ENCODE measurements around the gene SMPD3.

Gene SMPD3

DNA sequence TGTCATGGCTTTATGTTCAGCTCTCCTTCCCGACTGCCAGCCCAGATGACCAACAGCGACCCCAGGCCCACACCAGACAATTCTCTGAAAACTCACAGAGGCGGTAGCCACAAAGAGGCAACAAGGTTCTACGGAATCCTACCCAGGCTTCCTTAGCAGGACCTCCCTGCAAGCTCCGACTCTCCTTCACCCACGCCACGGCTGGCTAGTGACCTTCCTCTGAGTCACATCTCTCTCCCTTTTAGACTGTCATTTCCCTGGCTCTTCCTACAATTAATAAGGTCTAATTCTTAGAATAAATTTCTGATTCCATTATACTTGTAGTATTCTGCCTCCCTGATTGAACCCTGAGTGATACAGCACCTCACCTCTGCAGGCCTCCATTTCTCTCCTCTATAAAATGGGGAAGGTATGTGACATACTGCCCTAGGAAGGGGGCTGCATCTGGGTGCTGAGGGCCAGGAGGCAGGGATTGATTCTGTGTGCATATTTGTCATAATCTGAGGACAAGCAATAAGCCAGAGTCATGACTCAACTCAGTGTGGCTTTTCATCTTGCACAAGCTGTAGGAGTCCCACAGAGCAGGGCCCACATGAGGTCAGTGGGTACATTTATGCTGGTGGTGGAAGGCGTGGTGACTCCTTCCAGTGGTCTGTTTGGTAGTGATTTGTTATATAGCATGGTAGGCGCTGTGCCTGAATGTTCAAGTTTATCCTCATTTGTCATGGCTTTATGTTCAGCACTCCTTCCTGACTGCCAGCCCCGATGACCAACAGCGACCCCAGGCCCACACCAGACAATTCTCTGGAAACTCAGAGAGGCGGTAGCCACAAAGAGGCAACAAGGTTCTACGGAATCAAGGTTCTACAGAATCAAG is 46.2 kb downstream of the SMPD3 start:
- Mint-ChIP-seq H3K4me3 (no peak overlapping the region), H3K36me3 (ENCODE audit: insufficient read depth) (peaks cover 3% of the 10 kb centered on the region), H3K9me3 (no peaks in the 10 kb centered on the region), H3K4me1 (ENCODE audit: low read depth in 2 of 2) (peaks cover 0 to 15% of the 10 kb centered on the region in 2 donors), H3K27me3 (peaks cover 8 to 9% of the 10 kb centered on the region in 2 donors), H3K27ac (no peak overlapping the region)
- ATAC-seq (replicated peaks) = no peak
- DNase-seq = no peak

DNA sequence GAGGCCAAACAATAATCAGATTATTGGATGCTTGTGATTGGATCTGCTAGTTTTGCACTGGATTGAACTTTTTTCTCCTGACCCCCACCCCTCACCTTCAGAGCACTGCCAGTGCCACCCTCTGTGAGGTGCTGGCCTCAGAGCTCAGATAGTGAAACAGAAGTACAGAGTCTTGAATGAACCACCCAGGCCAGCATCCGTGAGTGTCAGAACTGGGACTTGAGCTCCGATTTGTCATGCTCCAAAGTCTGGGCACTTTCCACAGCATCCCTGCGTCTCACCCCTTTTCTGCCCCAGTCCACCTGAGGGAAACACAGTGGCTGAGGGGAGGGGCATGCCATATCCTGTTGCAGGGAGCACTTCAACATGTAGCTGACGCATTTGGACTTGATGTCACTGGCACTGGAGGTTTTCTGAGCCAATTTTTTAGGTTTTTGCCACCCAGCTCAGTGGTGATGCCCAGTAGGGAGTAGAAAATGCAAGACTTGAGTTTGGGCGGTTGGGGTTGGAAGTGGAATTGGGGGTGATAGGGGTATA is 47.3 kb downstream of the SMPD3 start:
- Mint-ChIP-seq H3K4me3 (no peak overlapping the region), H3K36me3 (ENCODE audit: insufficient read depth) (peaks cover 3% of the 10 kb centered on the region), H3K9me3 (no peaks in the 10 kb centered on the region), H3K27me3 (no peaks in the 10 kb centered on the region), H3K4me1 (ENCODE audit: low read depth in 2 of 2) (peaks cover 8 to 19% of the 10 kb centered on the region in 2 donors), H3K27ac (peak overlapping the region in 1 of 2 donors; percentile 49)
- ATAC-seq (replicated peaks) = no peak
- no peak for DNase-seq

DNA sequence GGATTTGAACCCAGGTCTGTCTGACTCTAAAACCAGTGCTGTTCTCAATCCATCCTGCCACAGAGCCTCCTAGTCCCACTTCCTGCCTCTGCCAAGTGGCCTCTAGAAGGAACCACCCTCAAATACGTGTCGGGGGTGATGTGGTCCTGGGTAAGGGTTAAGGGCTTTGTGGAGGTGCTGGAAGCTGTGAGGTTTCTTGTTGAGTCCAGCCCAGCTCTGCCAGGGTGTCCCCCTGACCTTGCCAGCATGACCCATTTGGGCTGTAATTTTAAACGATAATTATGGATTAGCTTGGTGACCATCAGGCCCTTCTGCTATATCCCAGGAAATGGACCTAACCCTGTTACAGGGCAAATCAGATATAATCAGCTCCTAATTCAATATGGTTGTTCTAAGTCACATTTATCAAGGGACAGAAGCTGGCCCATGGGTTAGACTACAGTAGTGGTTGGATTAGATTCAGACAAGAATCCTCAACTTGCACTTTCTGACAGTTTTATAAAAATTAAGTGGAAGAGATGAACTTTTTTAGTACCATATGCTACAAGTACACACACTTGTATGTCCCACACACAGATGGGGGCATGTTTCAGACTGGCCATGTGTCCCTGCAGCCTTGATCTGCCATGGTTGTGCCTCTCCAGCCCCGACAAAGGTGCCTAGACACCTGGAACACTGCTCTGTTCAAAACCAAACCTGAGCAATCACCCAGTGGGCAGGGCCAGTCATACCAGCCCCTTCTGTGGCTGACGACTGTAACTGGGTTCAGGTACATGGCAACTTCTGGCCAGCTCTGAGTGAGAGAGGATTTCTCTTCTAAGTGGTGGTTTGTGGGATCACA is 48.0 kb downstream of the SMPD3 start:
- DNase-seq (no peak), ATAC-seq (replicated peaks) (no peak)
- Mint-ChIP-seq H3K36me3 (ENCODE audit: insufficient read depth) (peaks cover 3% of the 10 kb centered on the region), H3K27ac (peak overlapping the region in 1 of 2 donors; percentile 49), H3K4me1 (ENCODE audit: low read depth in 2 of 2) (peaks cover 8 to 19% of the 10 kb centered on the region in 2 donors), H3K9me3 (no peaks in the 10 kb centered on the region), H3K27me3 (no peaks in the 10 kb centered on the region), H3K4me3 (no peak overlapping the region)

DNA sequence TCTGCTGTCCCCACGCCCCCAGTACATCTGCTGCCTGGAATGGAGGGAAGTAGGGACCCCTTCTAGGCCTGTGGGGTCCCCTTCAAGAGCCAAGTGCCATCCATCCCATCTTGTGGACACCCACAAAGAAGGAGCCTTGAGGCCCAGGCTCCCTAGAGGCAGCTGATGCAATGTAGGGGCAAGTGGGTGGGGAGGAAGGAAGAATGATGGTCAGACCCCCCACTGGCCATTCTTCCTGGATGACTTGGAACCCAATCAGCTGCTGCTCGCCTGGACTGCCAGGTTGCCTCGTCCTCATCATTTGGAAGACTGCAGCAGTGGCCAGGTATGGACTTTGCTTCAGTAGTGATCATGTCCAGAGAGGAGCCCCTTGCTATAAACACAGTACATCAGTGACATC is 48.9 kb downstream of the SMPD3 start:
- Mint-ChIP-seq H3K4me1 (ENCODE audit: low read depth in 2 of 2) (peaks cover 8 to 19% of the 10 kb centered on the region in 2 donors), H3K27me3 (no peaks in the 10 kb centered on the region)
- no peak for DNase-seq

DNA sequence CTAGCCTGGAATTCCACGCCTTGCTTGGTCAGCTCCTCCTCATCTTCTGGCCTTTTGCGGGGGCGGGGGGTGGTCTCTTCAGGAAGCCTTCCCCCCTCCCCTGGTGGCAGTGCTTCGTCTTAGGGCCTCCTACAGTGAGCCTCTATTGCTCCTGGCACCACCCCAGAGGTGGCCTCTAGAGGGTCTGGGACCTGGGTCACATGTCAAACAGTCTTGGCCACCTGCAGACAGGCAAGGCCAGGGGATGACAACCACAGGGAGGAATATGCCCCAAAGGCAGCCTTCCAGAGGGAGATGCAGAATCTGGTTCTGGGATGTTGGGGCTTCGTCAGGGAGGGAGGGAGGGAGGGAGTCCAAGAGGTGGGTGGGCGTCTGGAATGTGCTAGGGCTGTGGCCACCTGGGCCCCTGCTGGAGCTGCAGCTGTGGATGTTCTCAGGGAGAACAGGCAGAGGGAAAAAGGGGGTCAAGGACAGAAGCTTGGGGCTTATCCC is 50.6 kb downstream of the SMPD3 start:
- Mint-ChIP-seq H3K9me3 (no peaks in the 10 kb centered on the region), H3K36me3 (ENCODE audit: insufficient read depth) (peaks cover 3% of the 10 kb centered on the region), H3K27me3 (no peaks in the 10 kb centered on the region), H3K27ac (peak overlapping the region in 1 of 2 donors; percentile 67), H3K4me3 (no peak overlapping the region), H3K4me1 (ENCODE audit: low read depth in 2 of 2) (peaks cover 8 to 19% of the 10 kb centered on the region in 2 donors)
- no peak for DNase-seq
- no peak for ATAC-seq (replicated peaks)

More for the DNA sequence above, 48.9 kb downstream of the SMPD3 start:
- H3K27ac Mint-ChIP-seq = peak overlapping the region in 1 of 2 donors; percentile 49
- ATAC-seq (replicated peaks) = no peak
- no peak overlapping the region for H3K4me3 Mint-ChIP-seq
- no peaks in the 10 kb centered on the region for H3K9me3 Mint-ChIP-seq
- H3K36me3 Mint-ChIP-seq (ENCODE audit: insufficient read depth) = peaks cover 3% of the 10 kb centered on the region

DNA sequence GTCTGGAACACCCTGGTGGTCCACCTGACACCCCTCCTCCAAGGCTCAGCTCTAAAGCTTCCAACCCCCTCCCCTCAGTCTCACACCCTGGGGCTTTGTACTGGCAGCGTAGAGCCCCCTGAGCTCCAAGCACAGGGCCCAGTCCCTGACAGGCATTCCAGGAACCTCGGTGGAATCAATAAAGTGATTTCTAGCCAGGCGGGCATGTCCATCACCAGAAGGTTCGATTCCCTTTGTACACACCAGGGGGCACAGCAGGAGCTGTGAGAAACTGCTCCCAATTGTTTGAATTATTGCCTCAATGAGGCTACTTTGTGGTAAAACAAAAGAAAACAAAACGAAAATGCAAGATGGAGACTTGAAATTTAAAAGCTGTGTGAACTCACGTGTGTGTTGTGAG is 51.8 kb downstream of the SMPD3 start:
- H3K27me3 Mint-ChIP-seq = no peaks in the 10 kb centered on the region
- peak overlapping the region in 1 of 2 donors; percentile 82 for H3K27ac Mint-ChIP-seq
- no peak overlapping the region for H3K4me3 Mint-ChIP-seq
- DNase-seq = peak; percentile 44 to 55 (median 47)
- peak; percentile 59 for ATAC-seq (replicated peaks)
- peaks cover 3% of the 10 kb centered on the region for H3K36me3 Mint-ChIP-seq (ENCODE audit: insufficient read depth)
- peaks cover 8 to 19% of the 10 kb centered on the region in 2 donors for H3K4me1 Mint-ChIP-seq (ENCODE audit: low read depth in 2 of 2)
- no peaks in the 10 kb centered on the region for H3K9me3 Mint-ChIP-seq

DNA sequence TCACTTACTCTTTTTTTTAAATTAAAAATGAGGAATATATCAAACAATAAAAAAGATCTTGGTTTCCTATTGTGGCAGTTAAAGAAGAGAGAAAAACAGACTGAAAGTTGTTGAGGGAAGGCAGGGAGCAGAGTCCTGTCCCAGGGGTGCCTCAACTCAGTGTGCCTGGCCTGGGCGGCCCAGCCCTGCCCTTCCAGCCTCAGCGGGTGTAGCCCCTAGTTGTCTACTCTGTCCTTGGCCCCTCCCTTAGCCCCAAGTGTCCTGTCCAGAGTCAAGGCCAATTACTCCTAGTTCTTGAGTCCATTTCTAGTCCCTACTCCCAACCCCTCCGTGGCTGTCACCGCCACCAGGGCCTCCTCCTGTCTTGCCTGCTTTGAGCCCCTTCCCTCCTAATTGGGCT is 52.5 kb downstream of the SMPD3 start:
- no peaks in the 10 kb centered on the region for H3K9me3 Mint-ChIP-seq
- peaks cover 3% of the 10 kb centered on the region for H3K36me3 Mint-ChIP-seq (ENCODE audit: insufficient read depth)
- H3K27ac Mint-ChIP-seq = peak overlapping the region in 1 of 2 donors; percentile 82
- H3K4me1 Mint-ChIP-seq (ENCODE audit: low read depth in 2 of 2) = peaks cover 8 to 13% of the 10 kb centered on the region in 2 donors
- H3K27me3 Mint-ChIP-seq = no peaks in the 10 kb centered on the region
- DNase-seq = no peak
- H3K4me3 Mint-ChIP-seq = no peak overlapping the region
- no peak for ATAC-seq (replicated peaks)

DNA sequence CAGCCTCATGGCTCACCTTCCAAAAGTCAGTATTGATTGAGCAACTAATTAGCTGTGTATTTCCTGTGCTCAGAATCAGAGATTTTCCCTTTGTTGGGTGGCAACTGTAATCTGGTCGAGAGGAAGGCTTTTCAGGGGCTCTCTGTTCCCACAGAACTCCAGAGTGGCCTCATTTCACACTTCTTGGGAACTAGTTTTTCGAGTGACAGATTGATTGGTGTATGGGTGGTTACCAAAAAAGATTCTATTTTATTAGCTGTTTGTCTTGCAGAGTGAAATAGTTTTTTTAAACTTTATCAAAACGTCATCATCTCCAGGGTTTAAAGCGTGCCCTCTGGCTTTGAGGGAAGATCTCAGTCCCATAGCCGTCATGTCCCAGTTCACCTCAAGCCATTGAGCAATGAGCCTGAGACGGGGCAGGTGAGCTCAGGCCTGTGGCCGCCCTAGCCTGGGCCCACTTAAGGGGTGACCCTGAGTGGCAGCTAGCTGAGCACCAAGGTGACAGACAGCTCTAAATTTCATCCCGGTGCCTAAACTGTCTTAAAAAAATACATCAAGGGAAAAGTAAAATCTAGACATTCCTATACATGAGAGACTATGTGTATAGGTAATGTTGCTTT is 53.0 kb downstream of the SMPD3 start:
- DNase-seq (no peak), ATAC-seq (replicated peaks) (no peak)
- Mint-ChIP-seq H3K27ac (peak overlapping the region in 1 of 2 donors; percentile 58), H3K9me3 (no peaks in the 10 kb centered on the region), H3K36me3 (ENCODE audit: insufficient read depth) (peaks cover 3% of the 10 kb centered on the region), H3K4me3 (no peak overlapping the region), H3K27me3 (no peaks in the 10 kb centered on the region), H3K4me1 (ENCODE audit: low read depth in 2 of 2) (peaks cover 8 to 10% of the 10 kb centered on the region in 2 donors)

DNA sequence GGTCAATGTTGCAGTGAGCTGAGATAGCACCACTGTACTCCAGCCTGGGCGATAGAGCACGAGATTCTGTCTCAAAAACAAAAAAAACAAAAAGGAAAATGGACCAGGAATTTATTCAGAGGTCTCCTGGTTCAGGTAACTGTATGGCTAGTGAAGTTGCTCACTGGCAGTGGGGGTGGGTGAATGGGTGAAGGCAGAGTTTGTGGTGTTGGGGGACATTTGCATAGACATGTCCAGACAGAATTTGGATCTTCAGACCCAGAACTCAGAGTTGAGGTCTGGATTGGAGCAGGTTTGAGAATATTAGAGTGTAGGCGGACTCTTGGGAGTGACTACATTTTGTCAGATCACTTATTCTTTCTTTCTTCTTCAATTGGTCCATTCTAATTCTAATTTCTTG is 55.0 kb downstream of the SMPD3 start:
- no peaks in the 10 kb centered on the region for H3K27me3 Mint-ChIP-seq
- no peaks in the 10 kb centered on the region for H3K9me3 Mint-ChIP-seq
- DNase-seq = no peak
- H3K27ac Mint-ChIP-seq = no peak overlapping the region
- peaks cover 8 to 10% of the 10 kb centered on the region in 2 donors for H3K4me1 Mint-ChIP-seq (ENCODE audit: low read depth in 2 of 2)
- no peak for ATAC-seq (replicated peaks)
- no peaks in the 10 kb centered on the region for H3K36me3 Mint-ChIP-seq (ENCODE audit: insufficient read depth)
- no peak overlapping the region for H3K4me3 Mint-ChIP-seq

DNA sequence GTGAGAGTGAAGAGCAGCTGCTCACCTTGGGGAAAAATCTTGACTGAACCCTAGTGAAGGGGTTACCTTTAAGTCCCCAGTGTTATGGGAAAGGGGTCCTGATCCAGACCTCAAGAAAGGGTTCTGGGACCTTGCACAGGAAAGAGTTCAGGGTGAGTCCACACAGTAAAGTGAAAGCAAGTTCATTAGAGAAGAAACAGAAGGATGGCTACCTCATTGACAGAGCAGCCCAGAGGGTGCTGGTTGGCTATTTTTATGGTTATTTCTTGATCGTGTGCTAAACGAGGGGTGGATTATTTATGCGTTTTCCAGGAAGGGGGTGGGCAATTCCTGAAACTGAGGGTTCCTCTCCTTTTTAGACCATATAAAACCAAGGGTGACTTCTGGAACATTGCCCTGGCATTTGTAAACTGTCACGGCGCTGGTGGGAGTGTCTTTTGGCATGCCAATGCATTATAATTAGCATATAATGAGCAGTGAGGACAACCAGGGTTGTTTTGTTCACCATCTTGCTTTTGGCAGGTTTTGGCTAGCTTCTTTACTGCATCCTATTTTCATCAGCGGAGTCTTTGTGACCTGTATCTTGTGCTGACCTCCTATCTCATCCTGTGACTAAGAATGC is 58.4 kb downstream of the SMPD3 start:
- ATAC-seq (replicated peaks) = no peak
- DNase-seq = no peak
- Mint-ChIP-seq H3K4me1 (ENCODE audit: low read depth in 2 of 2) (no peaks in the 10 kb centered on the region), H3K9me3 (no peaks in the 10 kb centered on the region), H3K27me3 (no peaks in the 10 kb centered on the region), H3K27ac (peak overlapping the region in 1 of 2 donors; percentile 55), H3K36me3 (ENCODE audit: insufficient read depth) (no peaks in the 10 kb centered on the region), H3K4me3 (no peak overlapping the region)

DNA sequence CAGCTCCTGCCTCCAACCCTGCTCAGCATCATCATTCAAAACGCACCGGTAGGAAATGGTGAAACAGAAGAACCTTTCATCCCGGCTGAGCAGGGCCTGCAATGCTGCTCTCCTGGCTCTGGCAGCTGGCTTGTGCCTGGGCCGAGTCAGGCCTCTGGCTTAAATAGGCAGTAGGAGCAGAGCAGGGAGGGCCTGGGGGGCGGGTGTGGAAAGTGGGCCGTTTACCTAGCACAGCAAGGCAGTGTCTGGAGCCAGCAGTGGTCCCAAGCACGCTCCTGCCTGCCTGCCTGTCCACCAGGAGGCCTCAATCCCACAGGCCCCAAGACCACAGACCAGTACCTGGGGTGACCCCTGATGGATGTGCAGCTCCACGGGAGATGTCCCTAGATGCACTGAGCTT is 59.3 kb downstream of the SMPD3 start:
- Mint-ChIP-seq H3K27ac (no peak overlapping the region), H3K27me3 (no peaks in the 10 kb centered on the region), H3K4me3 (no peak overlapping the region), H3K36me3 (ENCODE audit: insufficient read depth) (peaks cover 2% of the 10 kb centered on the region), H3K4me1 (ENCODE audit: low read depth in 2 of 2) (peaks cover 0 to 3% of the 10 kb centered on the region in 2 donors), H3K9me3 (no peaks in the 10 kb centered on the region)
- DNase-seq (no peak), ATAC-seq (replicated peaks) (no peak)

DNA sequence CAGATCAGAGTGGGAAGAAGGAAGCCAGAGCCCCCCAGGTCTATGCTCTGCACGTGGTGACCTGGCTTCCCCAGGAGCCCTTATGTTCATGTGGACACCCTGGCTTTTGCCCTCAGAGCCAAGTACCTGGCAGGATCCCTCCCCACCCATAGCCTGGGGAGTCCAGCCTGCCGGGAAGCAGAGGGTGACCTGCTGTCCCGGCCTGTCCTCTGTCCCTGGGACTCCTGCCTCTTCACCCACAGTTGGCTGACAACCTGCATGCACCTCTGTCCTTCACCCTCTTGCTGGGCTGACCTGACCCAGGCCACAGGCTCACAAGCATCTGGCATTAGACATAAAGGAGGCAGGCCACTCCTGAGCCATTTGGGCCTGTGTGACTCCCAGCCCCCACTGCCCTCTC is 60.2 kb downstream of the SMPD3 start:
- H3K4me1 Mint-ChIP-seq (ENCODE audit: low read depth in 2 of 2) = peaks cover 0 to 6% of the 10 kb centered on the region in 2 donors
- ATAC-seq (replicated peaks) (no peak), DNase-seq (no peak)
- H3K27ac Mint-ChIP-seq = no peak overlapping the region
- H3K36me3 Mint-ChIP-seq (ENCODE audit: insufficient read depth) = peaks cover 4% of the 10 kb centered on the region
- H3K27me3 Mint-ChIP-seq = no peaks in the 10 kb centered on the region
- H3K9me3 Mint-ChIP-seq = no peaks in the 10 kb centered on the region
- no peak overlapping the region for H3K4me3 Mint-ChIP-seq

DNA sequence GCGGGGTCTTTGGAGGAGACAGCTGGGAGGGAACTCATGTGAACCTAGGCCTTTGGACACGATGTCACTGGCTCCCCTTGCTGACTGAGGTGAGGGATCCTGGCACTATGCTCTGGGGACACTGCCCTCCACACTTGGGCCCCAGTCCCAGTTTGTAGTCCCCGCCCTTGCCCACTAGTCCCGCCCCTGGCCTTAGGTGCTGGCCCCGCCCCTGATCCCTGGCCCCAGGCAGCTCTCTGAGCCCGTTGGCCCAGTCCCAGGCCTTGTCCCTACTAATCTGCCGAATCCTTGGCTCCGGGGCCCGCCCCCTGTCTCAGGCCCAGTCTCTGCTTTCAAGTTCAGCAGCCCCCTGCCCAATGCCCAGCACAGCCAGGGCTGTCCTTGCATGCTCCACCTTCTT is 61.0 kb downstream of the SMPD3 start:
- H3K27me3 Mint-ChIP-seq = no peaks in the 10 kb centered on the region
- H3K27ac Mint-ChIP-seq = no peak overlapping the region
- no peak overlapping the region for H3K4me3 Mint-ChIP-seq
- H3K36me3 Mint-ChIP-seq (ENCODE audit: insufficient read depth) = peaks cover 4% of the 10 kb centered on the region
- peaks cover 3 to 8% of the 10 kb centered on the region in 2 donors for H3K4me1 Mint-ChIP-seq (ENCODE audit: low read depth in 2 of 2)
- DNase-seq (no peak), ATAC-seq (replicated peaks) (no peak)
- H3K9me3 Mint-ChIP-seq = no peaks in the 10 kb centered on the region

Measured in effector memory CD8-positive, alpha-beta T cell (primary cell).